ENCODE results near the gene PRKD2.

Gene PRKD2

DNA sequence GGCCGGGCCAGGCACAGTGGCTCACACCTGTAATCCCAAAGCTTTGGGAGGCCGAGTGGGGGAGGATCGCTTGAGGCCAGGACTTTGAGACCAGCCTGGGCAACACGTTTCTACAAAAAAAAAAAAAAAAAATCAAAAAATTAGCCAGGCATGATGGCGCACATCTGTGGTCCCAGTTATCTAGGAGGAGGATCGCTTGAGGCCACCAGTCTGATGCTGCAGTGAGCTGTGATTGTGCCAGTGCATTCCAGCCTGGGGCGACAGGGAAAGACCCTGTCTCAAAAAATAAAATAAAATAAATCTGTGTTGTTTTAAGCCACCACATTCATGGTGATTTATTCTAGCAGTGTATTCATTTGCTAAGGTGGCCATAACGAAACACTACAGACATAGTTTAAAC, 51.8 kb downstream of the PRKD2 start:
- no peak for DNase-seq

DNA sequence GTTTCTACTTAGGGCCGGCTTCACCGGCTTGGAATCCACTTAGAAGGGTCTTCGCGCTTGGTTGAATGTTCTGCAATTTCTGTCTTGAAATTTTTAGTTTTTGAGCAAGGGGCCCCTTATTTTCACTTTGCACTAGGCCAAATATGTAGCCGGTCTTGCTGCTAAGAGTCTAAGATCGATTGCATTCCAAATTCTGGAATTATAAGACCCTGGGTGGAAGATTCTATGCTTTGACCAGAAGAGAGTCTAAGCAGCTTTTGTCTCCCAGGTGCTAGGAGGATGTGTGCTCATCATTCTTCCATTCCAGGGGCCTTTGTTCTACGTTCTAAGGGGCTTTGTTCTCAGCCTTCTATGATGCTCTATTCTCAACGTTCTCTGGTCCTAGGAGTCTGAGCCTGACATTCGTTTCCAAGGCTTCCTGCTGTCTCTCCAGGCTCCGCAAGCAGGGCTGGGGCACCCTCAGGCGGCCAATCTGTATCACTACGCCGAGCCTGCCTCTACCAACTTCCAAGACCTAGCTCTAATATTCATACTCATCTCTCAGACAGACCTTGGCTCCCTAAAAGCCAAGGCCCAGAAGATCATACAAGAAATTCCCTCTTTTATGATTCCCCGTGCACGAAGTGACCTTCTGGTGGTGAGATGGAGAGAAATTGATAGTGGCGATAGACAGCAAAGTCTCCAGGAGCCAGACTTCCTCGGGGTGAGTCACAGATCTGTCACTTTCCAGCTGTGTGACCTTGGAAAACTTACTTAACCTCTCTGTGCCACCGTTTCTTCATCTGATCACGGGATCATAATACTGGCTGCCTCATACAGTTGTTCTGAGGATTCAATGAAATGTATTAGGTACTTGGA, 55.0 kb downstream of the PRKD2 start:
- peak in 50 of 51 donors; percentile 11 to 94 (median 78) for DNase-seq

DNA sequence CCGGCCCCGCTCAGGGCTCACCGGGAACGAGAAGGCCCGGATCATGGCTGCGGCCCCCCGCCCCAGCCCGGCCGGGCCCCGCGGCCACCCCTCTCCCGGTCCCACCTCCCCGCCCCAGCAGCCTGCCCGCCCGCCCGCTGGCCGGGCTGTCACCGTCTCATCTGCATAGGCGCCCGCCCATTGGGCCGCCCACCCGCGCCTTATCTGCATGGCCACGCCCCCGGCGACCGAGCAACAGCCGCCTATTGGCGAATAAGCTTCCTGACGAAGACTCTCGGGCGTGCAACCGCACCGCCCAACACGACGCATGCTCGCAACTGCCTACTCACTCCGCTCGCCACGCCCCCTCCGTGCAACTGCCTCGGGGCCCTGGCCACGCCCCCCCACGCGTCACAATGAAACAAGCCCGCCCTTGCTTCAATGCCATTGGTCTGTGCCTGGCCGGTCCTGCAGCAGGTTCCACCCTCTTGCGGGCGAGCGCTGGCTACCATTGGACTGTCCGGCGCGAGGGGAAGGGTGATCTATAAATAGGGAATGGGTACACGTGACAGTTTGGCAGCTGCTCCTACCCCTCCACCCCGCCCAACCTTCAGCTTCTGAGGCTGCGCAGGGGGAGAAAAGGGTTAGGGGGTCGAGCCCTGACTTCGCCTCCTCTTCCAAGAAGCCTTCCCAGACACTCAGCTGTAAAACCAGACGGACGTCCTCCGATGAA, 55.7 kb downstream of the PRKD2 start, which contains the start of gene DACT3:
TSS of gene DACT3 (minus strand) at position 163 of the 712 bp plus-strand sequence. CDS start at position 45, 118 bp downstream.
- DNase-seq, result peak; percentile 95 to 100 (median 100)

DNA sequence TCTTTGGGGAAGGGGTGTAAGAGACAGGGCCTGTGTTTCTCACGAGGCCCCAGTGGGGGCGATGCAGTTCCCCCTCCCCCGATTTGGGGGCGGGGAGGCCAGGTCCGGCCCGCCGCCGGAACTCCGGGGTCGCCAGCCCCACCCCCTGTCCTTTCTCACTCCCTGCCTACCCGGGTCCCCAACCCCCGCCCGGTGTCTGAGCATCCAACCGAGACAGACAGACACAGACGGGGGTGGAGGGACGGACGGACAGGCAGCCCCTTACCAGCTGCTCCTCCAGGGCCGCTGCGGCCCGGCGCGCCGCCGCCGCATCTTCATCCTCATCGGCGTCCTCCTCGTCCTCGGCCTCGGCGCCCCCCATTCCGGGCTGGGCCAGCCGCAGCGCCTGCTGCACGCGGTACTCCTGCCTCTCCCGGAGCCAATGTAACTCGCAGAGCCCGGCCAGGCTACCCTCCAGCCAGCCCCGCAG, 56.3 kb downstream of the PRKD2 start:
- peak in 27 of 51 donors; percentile 25 to 68 (median 53) for DNase-seq

DNA sequence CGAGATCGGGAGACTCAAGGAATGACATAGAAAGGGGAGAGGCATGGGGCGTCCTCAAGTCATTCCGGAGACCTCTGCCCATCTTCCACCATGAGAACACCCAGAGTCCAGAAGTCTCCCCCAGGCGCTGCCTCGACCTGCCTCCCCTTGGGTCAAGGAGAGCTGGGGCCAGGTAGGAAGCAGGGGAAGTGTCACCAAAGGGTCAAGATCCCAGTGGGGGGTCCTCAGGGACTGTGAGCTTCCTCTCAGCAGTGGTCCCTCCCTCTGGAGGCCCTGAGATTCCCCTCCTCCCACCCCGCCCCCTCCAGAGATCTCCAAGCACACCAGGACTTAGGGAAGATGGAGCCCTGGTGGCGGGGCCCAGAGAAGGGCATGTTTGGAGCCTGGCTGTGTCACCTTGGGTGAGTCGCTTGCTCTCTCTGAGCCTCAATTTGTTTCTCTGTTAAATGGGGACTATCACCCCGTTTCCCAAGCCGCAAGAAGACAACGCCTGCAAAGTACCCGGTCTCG, 56.9 kb downstream of the PRKD2 start:
- peak in 37 of 51 donors; percentile 16 to 80 (median 37) for DNase-seq

DNA sequence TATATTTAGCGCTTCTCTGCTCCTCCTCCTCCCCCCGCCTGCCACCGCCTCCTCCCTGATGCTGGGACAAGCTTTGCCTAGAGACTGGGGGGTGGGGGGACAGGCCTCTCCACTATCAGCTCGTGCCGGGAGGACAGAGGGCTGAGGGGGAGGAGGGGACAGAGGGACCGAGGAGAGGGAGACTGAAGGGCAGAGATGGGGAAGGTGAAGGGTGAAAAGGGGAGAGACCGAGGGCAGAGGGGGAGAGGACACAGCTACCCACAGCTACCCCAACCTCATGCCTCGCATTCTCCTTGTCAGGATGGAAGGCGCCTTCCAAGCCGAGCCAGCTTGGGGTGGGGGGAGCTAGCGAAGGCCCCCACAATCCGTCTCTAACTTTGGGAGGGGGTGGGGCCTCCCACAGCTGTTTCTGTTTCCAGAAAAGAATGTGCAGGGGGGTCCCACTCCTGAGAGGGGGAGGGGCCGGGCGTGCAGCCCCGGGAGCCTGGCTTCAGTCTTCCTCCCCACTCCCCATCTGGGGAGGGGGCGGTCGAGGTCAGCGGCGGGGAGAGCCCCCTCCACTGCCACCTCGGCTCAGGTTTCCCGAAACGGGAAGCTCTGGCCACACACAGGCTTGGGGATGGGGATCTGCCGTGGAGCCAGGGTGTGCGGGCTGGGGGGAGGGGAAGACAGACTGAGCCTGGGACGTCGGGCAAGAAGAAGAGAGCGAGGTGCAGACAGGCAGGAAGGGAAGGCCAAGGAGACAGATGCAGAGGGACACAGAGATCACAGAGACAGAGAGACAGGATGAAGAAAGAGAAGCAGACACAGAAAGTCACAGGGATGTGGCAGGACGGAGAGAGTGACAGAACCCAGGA, 57.5 kb downstream of the PRKD2 start:
- DNase-seq, result peak in 42 of 51 donors; percentile 8 to 73 (median 39)

DNA sequence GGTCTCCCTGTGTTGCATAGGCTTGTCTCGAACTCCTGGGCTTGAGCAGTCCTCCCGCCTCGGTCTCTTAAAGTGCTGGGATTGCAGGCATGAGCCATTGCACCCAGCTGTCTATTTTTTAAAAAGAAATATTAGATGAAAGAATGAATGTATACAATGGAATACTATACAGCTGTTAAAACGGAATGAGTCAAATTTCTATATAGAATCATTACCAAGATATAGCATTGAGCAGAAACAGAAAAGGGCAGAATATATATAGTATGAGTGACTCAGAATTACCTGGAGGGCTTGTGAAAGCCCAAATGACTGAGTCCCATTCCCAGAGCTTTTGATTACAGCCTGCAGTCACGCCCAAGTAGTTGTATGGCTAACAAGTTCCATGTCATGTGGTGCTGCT, 60.4 kb downstream of the PRKD2 start:
- DNase-seq, result peak in 2 of 51 donors; percentile 11 to 17

DNA sequence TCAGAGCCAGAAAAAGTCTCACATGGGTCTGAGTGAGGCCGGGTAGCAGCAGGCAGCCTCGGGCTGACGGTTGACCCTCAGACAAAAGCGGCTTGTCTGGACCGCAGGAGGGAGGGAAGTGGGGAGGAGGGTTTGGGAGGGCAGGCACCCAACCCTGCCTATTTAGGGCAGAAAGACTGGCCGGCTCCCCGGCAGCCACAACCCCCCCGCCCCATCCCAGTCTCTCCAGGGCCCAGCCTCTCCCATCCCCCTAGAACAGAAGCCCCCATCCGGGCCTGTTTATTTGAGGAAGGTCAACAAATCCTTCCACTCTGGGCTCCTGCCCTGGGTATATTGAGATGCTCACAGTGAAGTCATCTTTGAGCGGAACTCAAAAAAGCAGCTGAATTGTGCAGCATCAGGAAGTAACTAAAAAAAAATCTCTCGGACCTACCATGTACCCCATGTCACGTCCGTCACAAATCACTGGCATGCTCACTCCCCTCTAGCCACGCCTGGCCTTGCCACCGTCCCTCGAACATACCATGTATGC, 62.2 kb downstream of the PRKD2 start:
- DNase-seq, result peak in 50 of 51 donors; percentile 5 to 91 (median 68)

DNA sequence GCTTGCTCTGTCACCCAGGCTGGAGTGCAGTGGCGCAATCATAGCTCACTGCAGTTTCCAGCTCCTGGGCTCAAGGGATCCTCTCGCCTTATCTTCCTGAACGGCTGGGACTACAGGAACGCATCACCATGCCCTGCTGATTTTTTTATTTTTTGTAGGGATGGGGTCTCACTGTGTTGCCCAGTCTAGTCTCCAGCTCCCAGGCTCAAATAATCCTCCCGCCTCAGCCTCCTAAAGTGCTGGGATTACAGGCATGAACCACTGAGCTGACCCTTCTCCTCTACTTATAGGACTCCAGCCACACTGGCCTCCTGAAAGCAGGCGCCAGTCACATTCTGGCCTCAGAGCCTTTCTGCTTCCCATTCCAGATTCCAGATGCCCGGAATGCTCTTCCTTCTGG, 66.5 kb downstream of the PRKD2 start:
- no peak for DNase-seq

DNA sequence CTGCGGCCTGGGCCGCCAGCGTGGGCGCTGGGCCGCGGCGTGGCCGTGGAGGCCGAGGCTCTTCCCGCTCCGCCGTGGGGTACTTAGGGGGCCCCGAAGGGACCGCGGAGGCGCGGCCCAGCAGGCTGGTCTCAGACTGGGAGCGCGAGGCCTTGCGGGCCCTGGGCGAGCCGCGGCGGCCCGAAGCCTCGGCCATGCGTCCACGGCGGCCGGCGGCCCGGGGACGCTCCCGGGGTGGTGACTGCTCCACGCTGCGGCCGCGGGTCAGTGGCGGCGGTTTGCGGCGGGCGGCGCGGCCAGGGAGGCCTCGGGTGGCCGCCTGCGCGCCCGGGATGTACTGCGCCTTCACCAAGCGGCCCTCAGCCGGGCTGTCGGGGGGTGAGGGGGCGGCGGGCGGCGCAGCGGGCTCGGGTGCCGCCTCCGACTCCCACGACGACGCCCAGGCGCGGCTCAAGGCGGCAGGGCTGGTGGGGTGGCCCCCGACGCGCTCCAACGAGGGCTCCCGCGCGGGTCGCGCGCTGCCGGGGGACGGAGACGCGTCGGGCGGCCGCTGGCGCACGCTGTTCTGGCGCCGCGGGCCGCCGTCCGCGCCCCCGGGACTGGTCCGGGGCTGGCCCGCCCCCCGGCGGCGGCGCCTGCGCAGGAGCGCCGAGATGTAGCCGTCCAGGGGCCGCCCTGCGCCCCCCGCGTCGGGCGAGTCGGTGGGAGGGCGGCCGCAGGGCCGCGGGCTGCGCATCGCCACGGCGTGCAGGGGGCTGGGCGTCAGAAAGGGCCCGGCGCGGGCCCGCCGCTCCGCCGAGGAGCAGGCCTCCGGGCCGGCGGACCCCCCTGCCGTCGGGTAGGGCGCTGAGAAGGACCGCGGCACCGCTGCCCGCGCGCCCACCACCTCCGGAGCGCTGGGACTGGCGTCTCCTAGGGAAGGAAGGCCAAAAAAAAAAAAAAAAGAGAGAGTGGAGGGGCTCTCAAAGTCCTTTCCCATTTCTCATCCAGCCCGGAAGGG, 67.7 kb downstream of the PRKD2 start:
- no peak for DNase-seq

DNA sequence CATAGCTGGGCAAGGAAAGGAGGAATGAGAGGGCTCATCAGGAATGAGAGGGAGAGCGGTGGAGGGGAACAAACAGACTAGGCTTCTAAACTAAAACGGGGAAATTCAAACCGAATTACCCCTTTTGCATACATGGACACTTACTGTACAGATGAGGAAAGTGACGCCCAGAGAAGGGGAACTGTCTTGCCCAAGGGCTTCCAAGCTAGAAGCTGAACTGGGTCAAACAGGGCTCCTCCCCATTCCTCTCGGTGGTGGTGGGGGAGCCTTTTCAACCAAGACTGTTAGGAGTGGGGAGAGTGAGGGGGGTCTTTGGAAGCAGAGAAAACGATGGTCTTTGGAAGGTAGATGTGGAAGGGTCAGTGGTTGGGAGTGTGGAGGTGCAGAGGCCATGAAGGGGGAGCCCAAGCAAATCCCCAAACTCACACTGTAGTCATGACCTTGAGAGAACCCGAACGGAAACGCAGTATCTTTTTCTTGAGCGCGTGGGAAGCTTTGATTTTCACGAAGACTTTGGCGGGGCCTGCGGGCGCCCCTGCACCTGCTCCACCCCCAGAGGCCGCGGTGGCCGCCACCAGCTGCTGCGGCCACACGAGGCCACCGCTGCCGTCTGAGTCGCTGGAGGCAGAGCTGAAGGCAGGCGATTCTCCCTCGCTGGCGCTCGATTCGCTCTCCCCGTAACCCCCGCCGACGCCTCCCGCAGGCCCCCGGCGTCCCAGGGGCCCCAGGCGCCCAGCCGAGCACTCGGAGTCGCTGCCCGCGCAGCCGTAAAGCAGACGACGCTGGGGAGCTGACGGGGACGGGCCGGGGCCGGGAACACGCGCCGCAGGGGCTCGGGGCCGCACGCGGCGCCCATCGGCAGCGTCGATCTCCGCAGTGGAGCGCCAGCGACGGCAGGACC, 68.6 kb downstream of the PRKD2 start:
- no peak for DNase-seq

DNA sequence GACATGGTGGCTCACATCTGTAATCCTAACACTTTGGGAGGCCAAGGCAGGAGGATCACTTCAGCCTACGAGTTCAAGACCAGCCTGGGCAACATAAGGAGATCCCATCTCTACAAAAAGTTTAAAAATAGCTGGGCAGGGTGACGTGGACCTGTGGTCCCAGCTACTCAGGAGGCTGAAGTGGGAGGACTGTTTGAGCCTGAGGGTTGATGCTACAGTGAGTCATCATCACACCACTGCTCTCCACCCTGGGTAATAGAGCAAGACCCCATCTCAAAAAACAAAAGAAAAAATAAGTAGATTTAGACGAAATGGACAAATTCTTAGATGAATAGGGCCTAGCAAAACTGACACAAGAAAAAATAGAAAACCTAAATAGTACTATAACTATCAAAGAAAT, 70.5 kb downstream of the PRKD2 start:
- DNase-seq, result no peak

DNA sequence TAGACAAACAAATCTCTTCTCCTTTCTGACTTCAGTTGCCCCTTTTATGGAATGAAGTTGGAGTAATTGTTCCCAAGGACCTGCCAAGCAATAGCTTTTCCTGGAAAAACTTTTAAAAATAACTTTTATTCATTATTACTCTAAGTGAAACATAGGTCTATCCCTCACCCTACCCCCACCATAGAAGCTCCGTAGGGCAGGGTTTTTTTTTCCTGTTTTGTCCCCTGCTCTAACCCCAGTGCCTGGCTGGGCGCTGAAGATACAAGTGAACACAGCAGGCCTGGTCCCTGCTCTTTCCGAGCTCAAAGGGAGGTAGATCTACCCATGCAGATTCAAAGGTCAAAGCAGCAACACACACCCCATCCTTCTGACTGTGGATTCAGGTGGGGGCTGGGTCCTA, 72.2 kb downstream of the PRKD2 start:
- DNase-seq, result no peak

DNA sequence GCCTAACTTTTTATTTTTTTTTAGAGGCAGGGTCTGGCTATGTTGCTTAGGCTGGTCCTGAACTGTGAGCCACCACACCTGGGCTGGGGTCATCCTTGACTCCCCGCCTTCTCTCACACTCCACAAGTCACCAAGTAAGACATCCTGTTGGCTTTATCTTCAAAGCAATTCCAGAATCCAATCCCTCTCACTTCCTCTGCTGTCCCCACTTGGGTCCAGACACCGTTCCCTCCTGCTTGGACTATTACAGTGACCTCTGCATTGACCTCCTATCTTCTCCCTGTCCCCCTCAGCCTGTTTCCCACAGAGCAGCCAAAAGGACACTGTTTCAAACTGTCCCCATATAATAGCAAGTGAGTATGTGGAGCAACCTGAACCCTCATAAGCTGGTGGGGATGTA, 76.3 kb downstream of the PRKD2 start:
- no peak for DNase-seq

DNA sequence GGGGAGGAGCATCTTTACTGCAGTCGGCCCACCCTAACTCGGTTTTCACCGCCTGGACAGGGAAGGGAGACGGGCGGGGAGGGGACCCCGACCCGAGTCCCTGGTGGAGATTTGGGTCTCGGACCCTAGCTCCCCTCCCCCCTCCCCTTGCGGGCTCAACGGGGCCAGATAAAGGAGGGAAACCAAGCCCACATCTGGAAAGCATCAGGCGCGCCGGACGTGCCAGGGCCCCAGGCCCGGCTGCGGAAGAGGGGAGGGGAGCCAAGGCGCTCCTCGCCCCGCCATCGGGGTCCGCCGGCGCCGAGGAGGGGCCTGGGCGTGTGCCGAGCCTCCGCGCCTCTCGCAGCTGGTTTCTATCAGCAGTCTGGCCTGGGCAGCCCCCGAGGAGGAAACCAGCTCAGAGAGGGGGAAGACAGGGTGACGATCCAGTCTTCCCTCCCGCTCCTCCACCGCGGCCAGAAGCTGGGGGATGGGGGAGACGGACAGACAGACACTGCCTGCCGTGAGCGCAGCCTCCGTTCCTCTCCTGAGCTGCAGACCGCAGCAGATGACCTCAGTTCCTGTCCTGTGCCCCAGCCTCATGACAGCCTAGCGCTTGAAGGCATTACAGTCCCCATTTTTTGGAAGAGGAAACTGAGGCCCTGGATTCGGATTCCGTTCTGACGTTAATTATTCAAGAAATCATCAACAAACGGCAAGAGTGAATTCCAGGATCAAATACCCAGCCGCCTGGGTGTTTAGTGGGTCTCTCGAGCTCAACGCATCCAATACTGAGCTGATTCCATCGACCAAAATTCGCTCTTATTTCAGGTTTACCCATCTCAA, 77.3 kb downstream of the PRKD2 start:
- DNase-seq, result peak in 11 of 51 donors; percentile 14 to 49 (median 21)

DNA sequence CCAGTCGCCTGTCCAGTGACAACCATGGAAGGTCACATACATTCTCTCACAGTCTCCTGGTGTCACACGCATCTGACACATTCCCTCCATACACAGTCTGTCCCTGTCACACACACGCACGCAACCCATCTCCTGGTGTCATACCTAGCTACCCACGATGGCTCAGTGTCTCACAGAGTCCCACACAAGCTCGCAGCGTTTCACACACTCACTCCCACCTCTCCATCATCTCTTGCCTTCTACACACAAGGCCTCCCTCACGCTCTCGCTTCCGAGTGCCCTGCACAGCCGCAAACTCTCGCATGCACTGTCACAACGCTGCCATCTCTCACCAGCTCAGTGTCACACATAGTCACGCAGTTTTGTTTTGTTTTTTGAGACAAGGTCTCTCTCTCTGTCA, 79.7 kb downstream of the PRKD2 start:
- peak in 3 of 51 donors; percentile 19 to 23 (median 22) for DNase-seq

Data from hypothalamus (tissue), 51 donors.